Caco-2 (cell line): ENCODE results near the gene SDR9C7. TPM values are rescaled to one million over a fixed set of nuclear protein-coding genes. Genes with fewer than 3 reads are reported as not detected.

ENCODE experiments used
- BruUV-seq: library from RNA; stranded (reverse); fragments of 400-500 nt; replicated peaks from 2 replicates; lab custom pipeline; 2021; lab: Mats Ljungman, UMichigan
- CTCF ChIA-PET: fragments of 300-600 bp; sonication (Branson Sonifier 250); formaldehyde crosslinking; loops from one replicate; lab custom pipeline; 2022; ENCODE audit warnings: antibody characterized with exemption; lab: Charles Lee
- POLR2A ChIA-PET: fragments of 300-600 bp; sonication (Branson Sonifier 250); formaldehyde crosslinking; loops from one replicate; lab custom pipeline; 2022; ENCODE audit warnings: antibody characterized with exemption; lab: Charles Lee
- DNase-seq, 2 experiments: peaks; one replicate each; pipeline versions ENCODE4 v3.0.0 to v3.0.0-alpha.2; 2020 to 2022
- H3K27me3 ChIP-seq: replicated peaks from 2 replicates; pipeline ENCODE4 v1.6.0; 2011; ENCODE audit warnings: low read length; ENCODE audit not compliant: control insufficient read depth, insufficient read depth
- H3K36me3 ChIP-seq: 2 replicates; pipeline ENCODE4 v1.5.1; 2011; ENCODE audit warnings: low read length; ENCODE audit not compliant: control insufficient read depth, insufficient read depth
- H3K4me1 ChIP-seq: fragments of 250-450 bp; sonication (Bioruptor Pico); 2 replicates; pipeline ENCODE4 v1.5.1; 2020; ENCODE audit warnings: mild to moderate bottlenecking
- H3K4me3 ChIP-seq: 2 replicates; pipeline ENCODE4 v1.5.1; 2011; ENCODE audit warnings: low read depth, mild to moderate bottlenecking, control low read depth, low read length
- H3K9me3 ChIP-seq: fragments of 250-450 bp; sonication (Bioruptor Pico); 2 replicates; pipeline ENCODE4 v1.5.1; 2020; ENCODE audit warnings: mild to moderate bottlenecking, moderate library complexity
- H3K27ac Mint-ChIP-seq: one replicate; pipeline ENCODE4 v1.8.0; 2022; ENCODE audit warnings: mixed read lengths; ENCODE audit not compliant: unreplicated experiment
- H3K27me3 Mint-ChIP-seq: one replicate; pipeline ENCODE4 v1.8.0; 2022; ENCODE audit warnings: mixed read lengths; ENCODE audit not compliant: insufficient read depth, unreplicated experiment
- H3K36me3 Mint-ChIP-seq: one replicate; pipeline ENCODE4 v1.8.0; 2022; ENCODE audit warnings: mild to moderate bottlenecking, mixed read lengths; ENCODE audit not compliant: insufficient read depth, unreplicated experiment
- H3K4me1 Mint-ChIP-seq: one replicate; pipeline ENCODE4 v1.8.0; 2022; ENCODE audit warnings: low read depth, mixed read lengths; ENCODE audit not compliant: unreplicated experiment
- H3K4me3 Mint-ChIP-seq: one replicate; pipeline ENCODE4 v1.8.0; 2022; ENCODE audit warnings: mild to moderate bottlenecking, moderate library complexity, mixed read lengths; ENCODE audit not compliant: unreplicated experiment
- H3K9me3 Mint-ChIP-seq: one replicate; pipeline ENCODE4 v1.8.0; 2022; ENCODE audit warnings: mixed read lengths; ENCODE audit not compliant: unreplicated experiment
- CTCF ChIP-seq, 2 experiments: fragments of 200-600 bp in 1 of 2; IDR thresholded peaks; 1 replicate in 1 of 2; 2 replicates in 1 of 2; pipeline versions ENCODE4 v1.5.1 to v1.8.0; 2011 to 2022; ENCODE audit warnings: antibody characterized with exemption in 1 of 2, control low read depth in 1 of 2, inconsistent platforms in 1 of 2, low read depth in 1 of 2, low read length in 1 of 2, mild to moderate bottlenecking in 1 of 2, moderate library complexity in 1 of 2; ENCODE audit not compliant: insufficient read depth in 1 of 2, severe bottlenecking in 1 of 2, unreplicated experiment in 1 of 2
- intact Hi-C: fragments of 100-400 bp; cut with micrococcal nuclease; formaldehyde crosslinking; loops from one replicate; pipeline ENCODE4 v1.10.0; 2022; ENCODE audit not compliant: unreplicated experiment
- total RNA-seq: library from RNA; stranded (reverse); gene quantifications from 2 replicates; pipeline ENCODE4 v1.2.3, GENCODE V29; 2022

SDR9C7 gene
- total RNA-seq, 1 experiment from 2014 or later = not detected

DNA sequence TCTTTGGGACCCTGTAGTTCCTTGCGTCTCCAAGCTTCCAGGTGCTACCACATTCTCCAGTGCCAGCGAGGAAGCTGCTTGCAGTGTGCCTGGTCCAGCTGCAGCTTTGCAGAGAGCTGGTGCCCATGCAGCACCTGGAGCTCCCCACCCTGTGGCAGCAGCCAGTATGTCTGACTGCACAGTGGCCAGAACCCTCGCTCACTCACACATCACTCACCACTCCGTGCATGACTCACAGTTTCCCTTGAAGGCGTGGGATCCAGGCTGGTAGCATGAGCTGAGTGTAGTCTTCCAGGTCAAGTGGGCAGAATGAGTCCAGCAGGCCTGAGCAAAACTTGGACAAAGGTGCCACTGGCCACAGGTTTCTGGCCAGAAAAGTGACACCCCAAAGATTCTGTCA is 33.6 kb downstream of the SDR9C7 start:
- CTCF ChIA-PET = no interaction called here
- H3K9me3 ChIP-seq = peaks cover 13% of the 10 kb centered on the region
- H3K4me1 Mint-ChIP-seq = no peaks in the 10 kb centered on the region
- DNase-seq = no peak
- H3K27me3 ChIP-seq = no peaks in the 10 kb centered on the region
- H3K36me3 Mint-ChIP-seq = no peaks in the 10 kb centered on the region
- no peak overlapping the region for H3K4me3 Mint-ChIP-seq
- H3K9me3 Mint-ChIP-seq = peaks cover 28% of the 10 kb centered on the region
- BruUV-seq = no TSS peak
- no peak overlapping the region for H3K27ac Mint-ChIP-seq
- H3K4me1 ChIP-seq = no peaks in the 10 kb centered on the region
- intact Hi-C loops = no loop called here
- no peak overlapping the region for H3K4me3 ChIP-seq
- H3K27me3 Mint-ChIP-seq = no peaks in the 10 kb centered on the region
- POLR2A ChIA-PET = no interaction called here
- no peaks in the 10 kb centered on the region for H3K36me3 ChIP-seq
- TF ChIP-seq CTCF (IDR thresholded peaks at IDR 0.05; ENCODE audit: insufficient read depth in 1 of 2, low read depth in 1 of 2, low read length in 1 of 2, severe bottlenecking in 1 of 2, unreplicated experiment in 1 of 2) = no peak

DNA sequence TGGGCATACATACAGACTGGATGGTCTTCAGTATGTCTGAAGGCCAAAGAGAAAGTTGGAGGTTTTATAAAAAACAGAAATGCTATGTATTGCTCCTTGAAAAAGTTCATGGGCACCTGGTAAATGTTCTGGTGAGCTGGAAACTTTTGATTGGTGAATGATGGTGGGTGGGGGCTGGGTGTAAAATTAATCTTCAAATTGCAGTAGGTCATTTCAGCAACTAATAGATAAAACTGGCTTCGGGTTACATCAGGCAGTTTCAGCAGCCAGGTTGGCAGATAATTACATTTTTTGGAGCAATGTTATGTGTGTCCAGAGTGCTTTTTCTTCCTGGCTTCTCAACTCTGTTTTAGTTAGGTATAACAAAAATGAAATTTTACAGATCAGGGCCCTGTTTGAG is 35.3 kb downstream of the SDR9C7 start:
- Histone ChIP-seq H3K4me3 (no peak overlapping the region), H3K36me3 (no peaks in the 10 kb centered on the region), H3K9me3 (peaks cover 13% of the 10 kb centered on the region), H3K4me1 (no peaks in the 10 kb centered on the region), H3K27me3 (no peaks in the 10 kb centered on the region)
- Mint-ChIP-seq H3K27ac (no peak overlapping the region), H3K4me3 (no peak overlapping the region), H3K36me3 (no peaks in the 10 kb centered on the region), H3K9me3 (peaks cover 28% of the 10 kb centered on the region), H3K27me3 (no peaks in the 10 kb centered on the region), H3K4me1 (no peaks in the 10 kb centered on the region)
- POLR2A ChIA-PET = no interaction called here
- DNase-seq = no peak
- no peak for TF ChIP-seq CTCF (IDR thresholded peaks at IDR 0.05; ENCODE audit: insufficient read depth in 1 of 2, low read depth in 1 of 2, low read length in 1 of 2, severe bottlenecking in 1 of 2, unreplicated experiment in 1 of 2)
- BruUV-seq = no TSS peak
- CTCF ChIA-PET = no interaction called here
- intact Hi-C loops = no loop called here

- Histone ChIP-seq H3K9me3 (peaks cover 13% of the 10 kb centered on the region), H3K27me3 (no peaks in the 10 kb centered on the region), H3K4me1 (no peaks in the 10 kb centered on the region), H3K36me3 (no peaks in the 10 kb centered on the region), H3K4me3 (no peak overlapping the region)
- no TSS peak for BruUV-seq
- Mint-ChIP-seq H3K27me3 (no peaks in the 10 kb centered on the region), H3K4me3 (no peak overlapping the region), H3K9me3 (peaks cover 28% of the 10 kb centered on the region), H3K27ac (no peak overlapping the region), H3K36me3 (no peaks in the 10 kb centered on the region), H3K4me1 (no peaks in the 10 kb centered on the region)
- DNase-seq = no peak
- CTCF ChIA-PET = no interaction called here
- POLR2A ChIA-PET = no interaction called here
- TF ChIP-seq CTCF (IDR thresholded peaks at IDR 0.05; ENCODE audit: insufficient read depth in 1 of 2, low read depth in 1 of 2, low read length in 1 of 2, severe bottlenecking in 1 of 2, unreplicated experiment in 1 of 2) = no peak
- intact Hi-C loops = no loop called here
Measured at GRCh38 chr12:56897844-56898361, 36.3 kb downstream of the SDR9C7 start.
